ENCODE measurements around the gene GCG. TPM values are rescaled to one million over a fixed set of nuclear protein-coding genes. Genes with fewer than 3 reads are reported as not detected.

Gene GCG
- not detected for total RNA-seq
- polyA plus RNA-seq: under 1 TPM in 2 of 3 donors, not detected in 1; 0.21 to 0.28 TPM
- long read RNA-seq, donor 1, partial matches to known transcripts: 0 of 2 reads
- long read RNA-seq, donor 1, other reads (novel, unspliced or antisense): 0 of 2 reads
- long read RNA-seq, donor 2, transcript GCG-202 (6 exons, 1,289 nt): major isoform, 300 of 384 reads
- long read RNA-seq, donor 2, transcript GCG-203 (2 exons, 582 nt): minor isoform, 8 of 384 reads
- long read RNA-seq, donor 2, transcript GCG-204 (4 exons, 662 nt): minor isoform, 14 of 384 reads
- long read RNA-seq, donor 2, partial matches to known transcripts: 51 of 384 reads
- long read RNA-seq, donor 2, other reads (novel, unspliced or antisense): 11 of 384 reads

DNA sequence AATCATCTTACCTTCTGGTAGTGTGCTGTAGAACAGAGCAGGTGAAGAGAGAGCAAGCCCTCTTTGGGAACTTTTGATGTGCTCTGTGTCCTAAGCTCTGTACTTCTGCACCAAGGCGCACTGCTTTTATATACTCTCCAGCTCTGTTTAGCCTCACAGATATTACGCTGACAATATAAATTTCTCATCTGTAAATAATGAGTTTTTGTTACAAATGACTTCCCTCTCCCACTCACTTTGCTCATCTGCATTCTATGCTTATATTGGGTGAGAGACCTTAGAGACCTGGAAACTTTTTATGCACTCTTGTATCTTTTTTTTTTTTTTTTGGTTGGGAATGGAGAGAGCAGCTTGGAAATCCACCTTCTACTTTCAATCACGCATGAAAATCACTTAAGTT is at the start of gene GCG:
Gene GCG, minus strand, starts transcription at position 101 of the 400 bp plus-strand sequence. CDS start 3,069 bp downstream, outside the sequence.
- no peak for TF ChIP-seq POLR2AphosphoS5 (IDR thresholded peaks at IDR 0.05)
- TF ChIP-seq POLR2A (IDR thresholded peaks at IDR 0.05): no peak
- TF ChIP-seq CTCF (IDR thresholded peaks at IDR 0.05 in 8 of 11, conservative IDR thresholded peaks at IDR 0.05 in 3 of 11): no peak
- Histone ChIP-seq H3K4me1 (no peaks in the 10 kb centered on the region), H3K27ac (no peak within 1 kb of the TSS), H3K36me3 (no peaks in the 10 kb centered on the region), H3K9me3 (no peaks in the 10 kb centered on the region), H3K4me3 (no peak within 1 kb of the TSS), H3K27me3 (replicated peaks in 1 of 7) (peaks cover 0 to 35% (median 0%) of the 10 kb centered on the region in 7 donors)
- 88 to 94% (median 93%) methylated on average over 3 of the region's 3 CpGs for WGBS, 5 donors
- intact Hi-C loops (cut with DNase I; ENCODE audit: low total_unique reads): no loop called here
- DNase-seq: no peak

- Histone ChIP-seq H3K27me3 (replicated peaks in 1 of 7) (no peaks in the 10 kb centered on the region), H3K36me3 (no peaks in the 10 kb centered on the region), H3K9me3 (no peaks in the 10 kb centered on the region), H3K27ac (no peak overlapping the region), H3K4me1 (no peaks in the 10 kb centered on the region), H3K4me3 (no peak overlapping the region)
- intact Hi-C loops (cut with DNase I; ENCODE audit: low total_unique reads): no loop called here
- TF ChIP-seq POLR2AphosphoS5 (IDR thresholded peaks at IDR 0.05) (no peak), CTCF (IDR thresholded peaks at IDR 0.05 in 8 of 11, conservative IDR thresholded peaks at IDR 0.05 in 3 of 11) (no peak), POLR2A (IDR thresholded peaks at IDR 0.05) (no peak)
- 80 to 91% (median 83%) methylated on average over 1 of the region's 1 CpG for WGBS, 5 donors
- no peak for DNase-seq
These were observed 48.6 kb upstream of the GCG start for GRCh38 chr2:162200636-162201035.

DNA sequence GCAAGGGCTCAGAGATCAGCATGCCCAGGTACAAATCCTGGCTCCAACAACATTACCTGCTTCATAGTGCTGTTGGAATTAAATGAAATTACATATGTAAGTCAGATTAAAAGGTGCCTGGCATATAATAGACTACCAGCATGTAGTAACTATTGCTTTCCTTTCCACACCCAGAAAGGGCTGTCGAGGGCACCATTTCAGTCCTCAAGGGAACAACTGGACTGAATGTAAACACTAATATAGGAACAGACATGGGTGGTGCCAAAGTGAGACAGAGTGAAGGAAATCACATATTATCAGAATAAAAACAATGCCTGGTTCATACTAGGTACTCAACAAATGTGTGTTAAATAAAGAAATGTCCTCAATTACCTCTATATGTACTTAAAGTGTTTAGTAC is 47.9 kb upstream of the GCG start:
- Histone ChIP-seq H3K4me1 (no peaks in the 10 kb centered on the region), H3K27ac (no peak overlapping the region), H3K27me3 (replicated peaks in 1 of 7) (no peaks in the 10 kb centered on the region), H3K36me3 (no peaks in the 10 kb centered on the region), H3K4me3 (no peak overlapping the region), H3K9me3 (no peaks in the 10 kb centered on the region)
- no peak for DNase-seq
- WGBS, 5 donors: 72 to 94% (median 89%) methylated on average over 1 of the region's 1 CpG
- TF ChIP-seq POLR2AphosphoS5 (IDR thresholded peaks at IDR 0.05) (no peak), POLR2A (IDR thresholded peaks at IDR 0.05) (no peak), CTCF (IDR thresholded peaks at IDR 0.05 in 8 of 11, conservative IDR thresholded peaks at IDR 0.05 in 3 of 11) (no peak)
- intact Hi-C loops (cut with DNase I; ENCODE audit: low total_unique reads): no loop called here

DNA sequence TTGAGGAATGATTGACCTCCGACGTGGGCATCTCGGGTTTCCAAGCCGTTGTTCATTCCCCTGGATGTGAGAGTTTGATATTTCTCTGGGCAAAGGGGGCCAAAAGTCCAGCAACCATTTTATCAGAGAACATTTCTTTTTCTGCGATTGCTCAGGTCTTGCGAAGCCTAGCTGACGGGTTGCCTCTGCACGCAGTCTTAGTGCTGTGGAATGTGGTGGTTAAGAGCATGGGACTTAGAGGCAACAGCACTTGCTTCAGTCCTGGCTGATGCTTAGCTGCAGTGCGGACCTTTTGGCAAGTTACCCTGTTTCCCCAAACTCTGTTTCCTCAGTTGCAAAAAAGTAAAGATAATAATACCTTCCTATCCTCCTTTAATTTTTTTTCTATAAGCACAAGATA is 46.2 kb upstream of the GCG start:
- no peaks in the 10 kb centered on the region for H3K27me3 ChIP-seq (replicated peaks in 1 of 7)
- intact Hi-C loops (cut with DNase I; ENCODE audit: low total_unique reads): no loop called here
- no peaks in the 10 kb centered on the region for H3K4me1 ChIP-seq
- no peaks in the 10 kb centered on the region for H3K36me3 ChIP-seq
- TF ChIP-seq CTCF (IDR thresholded peaks at IDR 0.05 in 8 of 11, conservative IDR thresholded peaks at IDR 0.05 in 3 of 11): no peak
- no peak for TF ChIP-seq POLR2A (IDR thresholded peaks at IDR 0.05)
- TF ChIP-seq POLR2AphosphoS5 (IDR thresholded peaks at IDR 0.05): no peak
- H3K27ac ChIP-seq: no peak overlapping the region
- DNase-seq: no peak
- WGBS, 5 donors: 87 to 95% (median 94%) methylated on average over 9 of the region's 9 CpGs
- H3K4me3 ChIP-seq: no peak overlapping the region
- H3K9me3 ChIP-seq: no peaks in the 10 kb centered on the region
